ENCODE measurements around the gene DPAGT1. TPM values are rescaled to one million over a fixed set of nuclear protein-coding genes. Genes with fewer than 3 reads are reported as not detected.
A peak's percentile ranks its signal among the peaks of the same experiment; 100 is the strongest.
"Not testable (repeated sequence)": the region's sequence is repeated elsewhere in the genome, so short reads cannot be mapped to it uniquely, and the experiment has no call there.

DPAGT1 gene
- total and polyA plus RNA-seq, 12 donors: 26.8 to 73.9 (median 50.2) TPM

DNA sequence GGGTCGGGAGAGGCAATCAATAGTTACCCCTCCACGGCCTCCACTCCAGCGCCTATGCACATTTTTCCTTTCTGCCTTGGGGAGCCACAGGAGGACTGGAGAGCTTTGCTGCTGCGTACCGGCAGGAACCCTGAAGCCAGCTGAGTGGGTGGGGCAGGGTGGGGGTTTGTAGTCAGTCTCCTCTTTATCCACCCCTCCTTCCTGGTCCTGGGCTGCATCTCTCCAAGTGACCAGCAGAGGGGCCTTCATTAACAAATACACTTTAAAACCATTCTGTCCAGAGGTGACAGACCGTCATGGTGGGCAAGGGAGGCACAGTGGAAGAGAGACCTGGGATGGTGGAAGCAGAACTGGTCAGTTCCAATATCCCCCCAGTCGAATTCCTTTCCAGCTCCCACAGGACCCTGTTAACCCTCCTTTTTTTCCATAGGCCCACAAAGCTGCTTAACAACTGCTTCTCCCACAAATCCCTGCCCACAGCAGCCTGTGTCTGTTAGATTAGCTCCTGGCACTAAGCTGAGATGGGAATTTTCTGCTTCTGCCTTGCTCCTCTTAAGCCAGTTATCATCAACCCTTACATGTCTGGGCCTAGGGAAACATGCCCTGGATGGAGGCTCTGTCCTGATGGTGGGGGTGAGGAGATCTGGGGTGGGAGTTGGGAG, 43.3 kb upstream of the DPAGT1 start:
- H3K4me3 ChIP-seq: no peak overlapping the region
- 8 to 14% (median 13%) methylated on average over 7 of the region's 7 CpGs for WGBS, 4 donors
- no peak overlapping the region for H3K27ac ChIP-seq
- TF ChIP-seq, protein P1, sequence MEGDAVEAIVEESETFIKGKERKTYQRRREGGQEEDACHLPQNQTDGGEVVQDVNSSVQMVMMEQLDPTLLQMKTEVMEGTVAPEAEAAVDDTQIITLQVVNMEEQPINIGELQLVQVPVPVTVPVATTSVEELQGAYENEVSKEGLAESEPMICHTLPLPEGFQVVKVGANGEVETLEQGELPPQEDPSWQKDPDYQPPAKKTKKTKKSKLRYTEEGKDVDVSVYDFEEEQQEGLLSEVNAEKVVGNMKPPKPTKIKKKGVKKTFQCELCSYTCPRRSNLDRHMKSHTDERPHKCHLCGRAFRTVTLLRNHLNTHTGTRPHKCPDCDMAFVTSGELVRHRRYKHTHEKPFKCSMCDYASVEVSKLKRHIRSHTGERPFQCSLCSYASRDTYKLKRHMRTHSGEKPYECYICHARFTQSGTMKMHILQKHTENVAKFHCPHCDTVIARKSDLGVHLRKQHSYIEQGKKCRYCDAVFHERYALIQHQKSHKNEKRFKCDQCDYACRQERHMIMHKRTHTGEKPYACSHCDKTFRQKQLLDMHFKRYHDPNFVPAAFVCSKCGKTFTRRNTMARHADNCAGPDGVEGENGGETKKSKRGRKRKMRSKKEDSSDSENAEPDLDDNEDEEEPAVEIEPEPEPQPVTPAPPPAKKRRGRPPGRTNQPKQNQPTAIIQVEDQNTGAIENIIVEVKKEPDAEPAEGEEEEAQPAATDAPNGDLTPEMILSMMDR (IDR thresholded peaks at IDR 0.05): peak; percentile 39 to 73 (median 60)
- no peak for TF ChIP-seq POLR2A (IDR thresholded peaks at IDR 0.05)
- intact Hi-C loops (cut with DNase I): loop anchor here in 1 of 2 donors (10.0 kb wide), 1 partner anchor 50 kb away; no protein-coding TSS in a partner anchor
- DNase-seq: peak; percentile 54 to 83 (median 65)
- peaks cover 11 to 13% of the 10 kb centered on the region in 2 donors for H3K4me1 ChIP-seq (replicated peaks in 1 of 2)
- H3K27me3 ChIP-seq: no peaks in the 10 kb centered on the region
- H3K36me3 ChIP-seq (replicated peaks in 1 of 2): no peaks in the 10 kb centered on the region
- H3K9me3 ChIP-seq (replicated peaks in 1 of 3): no peaks in the 10 kb centered on the region

DNA sequence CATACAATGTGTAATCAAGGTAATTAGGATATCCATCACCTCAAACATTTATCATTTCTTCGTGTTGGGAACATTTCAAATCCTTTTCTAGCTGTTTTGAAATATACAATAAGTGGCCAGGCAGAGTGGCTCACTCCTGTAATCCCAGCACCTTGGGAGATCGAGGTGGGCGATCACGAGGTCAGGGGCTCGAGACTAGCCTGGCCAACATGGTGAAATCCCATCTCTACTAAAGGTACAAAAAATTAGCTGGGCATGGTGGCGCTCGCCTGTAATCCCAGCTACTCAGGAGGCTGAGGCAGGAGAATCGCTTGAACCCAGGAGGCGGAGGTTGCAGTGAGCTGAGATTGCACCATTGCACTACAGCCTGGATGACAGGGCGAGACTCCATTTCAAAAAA, 37.6 kb upstream of the DPAGT1 start:
- 80 to 88% (median 81%) methylated on average over 10 of the region's 10 CpGs for WGBS, 4 donors
- intact Hi-C loops (cut with DNase I); DNase-seq: not testable (repeated sequence)

DNA sequence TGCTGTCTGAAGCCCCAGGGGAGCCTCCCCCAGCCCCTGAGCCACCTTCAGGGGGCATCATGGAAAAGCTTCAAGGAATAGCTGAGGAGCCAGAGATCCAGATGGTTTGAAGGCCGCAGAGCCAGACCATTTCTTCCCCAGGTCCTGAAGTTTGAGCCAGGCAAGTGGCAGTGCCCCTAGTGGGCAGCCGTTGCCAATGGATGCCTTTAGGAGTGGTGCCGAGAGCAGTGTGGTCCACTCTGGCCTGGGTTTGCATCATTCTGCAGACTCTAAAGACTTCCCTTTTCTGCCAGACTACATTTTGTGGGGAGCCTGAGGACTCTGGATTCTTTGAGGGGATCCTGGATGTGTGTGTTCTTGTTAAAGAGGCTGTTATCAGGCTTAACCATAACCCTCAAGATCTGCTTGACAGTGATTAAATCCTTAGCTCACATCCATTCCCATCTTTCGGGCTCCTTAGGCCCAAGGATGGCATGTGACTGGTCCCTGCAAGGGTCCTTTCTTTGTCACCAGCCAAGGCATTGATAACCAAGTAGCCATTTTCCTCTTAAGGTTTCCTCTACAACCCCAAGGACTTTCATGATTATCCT, 32.8 kb upstream of the DPAGT1 start:
- H3K4me3 ChIP-seq: no peak overlapping the region
- no peaks in the 10 kb centered on the region for H3K9me3 ChIP-seq (replicated peaks in 1 of 3)
- H3K4me1 ChIP-seq (replicated peaks in 1 of 2): no peaks in the 10 kb centered on the region
- H3K27ac ChIP-seq: no peak overlapping the region
- no peaks in the 10 kb centered on the region for H3K27me3 ChIP-seq
- TF ChIP-seq, protein P1 (IDR thresholded peaks at IDR 0.05): peak; percentile 6 to 45 (median 37)
- TF ChIP-seq POLR2A (IDR thresholded peaks at IDR 0.05): no peak
- 64 to 87% (median 80%) methylated on average over 2 to 4 of the region's 4 CpGs for WGBS, 4 donors
- intact Hi-C loops (cut with DNase I): no loop called here
- peak in 3 of 7 donors; percentile 43 to 50 (median 45) for DNase-seq
- H3K36me3 ChIP-seq (replicated peaks in 1 of 2): peaks cover 0 to 56% of the 10 kb centered on the region in 2 donors

More for the DNA sequence above, 37.6 kb upstream of the DPAGT1 start:
- not testable (repeated sequence) for H3K4me3 ChIP-seq; H3K27ac ChIP-seq; H3K9me3 ChIP-seq (replicated peaks in 1 of 3); H3K27me3 ChIP-seq; H3K4me1 ChIP-seq (replicated peaks in 1 of 2)
- peaks cover 0 to 10% of the 10 kb centered on the region in 2 donors for H3K36me3 ChIP-seq (replicated peaks in 1 of 2)

DNA sequence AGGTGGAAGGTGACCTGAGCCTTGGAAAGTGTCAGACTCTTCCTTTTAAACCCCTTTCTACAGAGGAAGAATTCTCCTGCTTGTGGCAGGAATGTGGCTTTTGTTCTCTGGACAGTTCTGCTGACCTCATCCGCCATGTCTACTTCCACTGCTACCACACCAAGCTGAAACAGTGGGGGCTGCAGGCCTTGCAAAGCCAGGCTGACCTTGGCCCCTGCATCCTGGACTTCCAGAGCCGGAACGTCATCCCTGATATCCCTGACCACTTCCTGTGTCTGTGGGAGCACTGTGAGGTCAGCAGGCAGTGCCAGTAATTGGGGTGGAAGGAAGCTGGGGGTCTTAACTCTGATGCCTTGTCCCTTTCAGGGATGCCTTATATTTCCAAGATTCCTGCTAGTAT, 29.0 kb upstream of the DPAGT1 start:
- peak overlapping the region in 1 of 5 donors; percentile 11 for H3K27ac ChIP-seq
- intact Hi-C loops (cut with DNase I): no loop called here
- H3K36me3 ChIP-seq (replicated peaks in 1 of 2): peaks cover 0 to 75% of the 10 kb centered on the region in 2 donors
- no peak for TF ChIP-seq POLR2A (IDR thresholded peaks at IDR 0.05)
- TF ChIP-seq, protein P1 (IDR thresholded peaks at IDR 0.05): no peak
- H3K4me1 ChIP-seq (replicated peaks in 1 of 2): peaks cover 0 to 8% of the 10 kb centered on the region in 2 donors
- peak in 2 of 7 donors; percentile 45 to 54 for DNase-seq
- H3K9me3 ChIP-seq (replicated peaks in 1 of 3): no peaks in the 10 kb centered on the region
- H3K27me3 ChIP-seq: no peaks in the 10 kb centered on the region
- 50 to 58% (median 54%) methylated on average over 3 of the region's 3 CpGs for WGBS, 4 donors
- H3K4me3 ChIP-seq: no peak overlapping the region

Measured in adrenal gland (tissue), 12 donors.